ENCODE results near the gene PCDHGA6. TPM values are rescaled to one million over a fixed set of nuclear protein-coding genes. Genes with fewer than 3 reads are reported as not detected.

The PCDHGA6 gene
- total and polyA plus RNA-seq, 2 donors (not counting 1 experiment from before 2014, with no cell fraction given), result 0.78 to 2.5 TPM

DNA sequence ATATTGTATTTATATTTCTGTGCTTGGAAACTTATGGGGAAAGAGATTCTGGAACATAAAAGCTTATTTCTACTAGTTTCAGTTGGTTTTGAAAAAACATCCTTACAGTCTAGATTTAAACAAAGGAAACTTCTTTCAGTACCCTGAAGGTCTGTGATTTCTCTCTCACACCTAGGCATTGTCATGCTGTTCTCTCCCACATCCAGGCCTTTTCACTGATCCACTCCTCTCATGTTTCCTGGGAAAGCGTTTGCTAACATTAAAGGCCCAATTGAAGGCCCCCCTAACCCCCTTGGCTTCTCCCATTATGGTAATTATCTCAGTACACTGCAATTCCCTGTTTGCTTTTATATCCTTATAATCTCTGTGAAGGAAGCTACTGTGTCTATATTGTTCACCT is 30.9 kb upstream of the PCDHGA6 start:
- Mint-ChIP-seq H3K4me3 (no peak overlapping the region), H3K9me3 (ENCODE audit: insufficient read depth) (peaks cover 12% of the 10 kb centered on the region), H3K4me1 (no peaks in the 10 kb centered on the region), H3K27ac (no peak overlapping the region), H3K27me3 (peaks cover 56% of the 10 kb centered on the region)
- WGBS (ENCODE audit: insufficient coverage), result no CpG with 5 or more reads among the region's 1 CpG
- Histone ChIP-seq H3K4me1 (ENCODE audit: control insufficient read depth in 2 of 2, insufficient read depth in 2 of 2, low read length in 2 of 2) (peaks cover 0 to 5% of the 10 kb centered on the region in 2 donors), H3K9me3 (ENCODE audit: control extremely low read depth in 1 of 3, control insufficient read depth in 2 of 3, insufficient read depth in 1 of 3, low read length in 2 of 3) (peaks cover 0 to 59% (median 46%) of the 10 kb centered on the region in 3 donors), H3K36me3 (replicated peaks in 1 of 2; ENCODE audit: control extremely low read depth in 1 of 2, control insufficient read depth in 1 of 2, extremely low read depth in 1 of 2, insufficient read depth in 2 of 2, low read length in 1 of 2) (no peaks in the 10 kb centered on the region), H3K9ac (ENCODE audit: low read length) (no peak overlapping the region), H3K27ac (ENCODE audit: low read length in 2 of 2) (no peak overlapping the region), H2AFZ (ENCODE audit: insufficient read depth, low read depth, low read length, poor library complexity, severe bottlenecking) (no peak overlapping the region), H4K20me1 (ENCODE audit: control insufficient read depth, insufficient read depth, low read length, poor library complexity, severe bottlenecking) (no peaks in the 10 kb centered on the region), H3K79me2 (ENCODE audit: control insufficient read depth, insufficient read depth, low read length) (no peaks in the 10 kb centered on the region), H3K4me3 (ENCODE audit: control extremely low read depth in 1 of 5, extremely low read depth in 1 of 5, insufficient read depth in 1 of 5, low read depth in 2 of 5, low read length in 4 of 5) (no peak overlapping the region), H3K4me2 (replicated peaks; ENCODE audit: low read depth, low read length, poor library complexity, severe bottlenecking) (no peak overlapping the region), H3K27me3 (replicated peaks in 1 of 4; ENCODE audit: control extremely low read depth in 1 of 4, control insufficient read depth in 3 of 4, insufficient read depth in 4 of 4, low read length in 3 of 4) (peaks cover 0 to 59% (median 32%) of the 10 kb centered on the region in 4 experiments)
- no peak for DNase-seq
- ChIA-PET POLR2A (no interaction called here), CTCF (no interaction called here)
- TF ChIP-seq, protein P1, sequence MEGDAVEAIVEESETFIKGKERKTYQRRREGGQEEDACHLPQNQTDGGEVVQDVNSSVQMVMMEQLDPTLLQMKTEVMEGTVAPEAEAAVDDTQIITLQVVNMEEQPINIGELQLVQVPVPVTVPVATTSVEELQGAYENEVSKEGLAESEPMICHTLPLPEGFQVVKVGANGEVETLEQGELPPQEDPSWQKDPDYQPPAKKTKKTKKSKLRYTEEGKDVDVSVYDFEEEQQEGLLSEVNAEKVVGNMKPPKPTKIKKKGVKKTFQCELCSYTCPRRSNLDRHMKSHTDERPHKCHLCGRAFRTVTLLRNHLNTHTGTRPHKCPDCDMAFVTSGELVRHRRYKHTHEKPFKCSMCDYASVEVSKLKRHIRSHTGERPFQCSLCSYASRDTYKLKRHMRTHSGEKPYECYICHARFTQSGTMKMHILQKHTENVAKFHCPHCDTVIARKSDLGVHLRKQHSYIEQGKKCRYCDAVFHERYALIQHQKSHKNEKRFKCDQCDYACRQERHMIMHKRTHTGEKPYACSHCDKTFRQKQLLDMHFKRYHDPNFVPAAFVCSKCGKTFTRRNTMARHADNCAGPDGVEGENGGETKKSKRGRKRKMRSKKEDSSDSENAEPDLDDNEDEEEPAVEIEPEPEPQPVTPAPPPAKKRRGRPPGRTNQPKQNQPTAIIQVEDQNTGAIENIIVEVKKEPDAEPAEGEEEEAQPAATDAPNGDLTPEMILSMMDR (IDR thresholded peaks at IDR 0.05), result no peak
- no peak for TF ChIP-seq EZH2 (IDR thresholded peaks at IDR 0.05; ENCODE audit: borderline replicate concordance, insufficient read depth, low read depth, low read length, poor library complexity, severe bottlenecking)
- ATAC-seq (ENCODE audit: low read depth), result no peak
- intact Hi-C loops (cut with micrococcal nuclease), result no loop called here

DNA sequence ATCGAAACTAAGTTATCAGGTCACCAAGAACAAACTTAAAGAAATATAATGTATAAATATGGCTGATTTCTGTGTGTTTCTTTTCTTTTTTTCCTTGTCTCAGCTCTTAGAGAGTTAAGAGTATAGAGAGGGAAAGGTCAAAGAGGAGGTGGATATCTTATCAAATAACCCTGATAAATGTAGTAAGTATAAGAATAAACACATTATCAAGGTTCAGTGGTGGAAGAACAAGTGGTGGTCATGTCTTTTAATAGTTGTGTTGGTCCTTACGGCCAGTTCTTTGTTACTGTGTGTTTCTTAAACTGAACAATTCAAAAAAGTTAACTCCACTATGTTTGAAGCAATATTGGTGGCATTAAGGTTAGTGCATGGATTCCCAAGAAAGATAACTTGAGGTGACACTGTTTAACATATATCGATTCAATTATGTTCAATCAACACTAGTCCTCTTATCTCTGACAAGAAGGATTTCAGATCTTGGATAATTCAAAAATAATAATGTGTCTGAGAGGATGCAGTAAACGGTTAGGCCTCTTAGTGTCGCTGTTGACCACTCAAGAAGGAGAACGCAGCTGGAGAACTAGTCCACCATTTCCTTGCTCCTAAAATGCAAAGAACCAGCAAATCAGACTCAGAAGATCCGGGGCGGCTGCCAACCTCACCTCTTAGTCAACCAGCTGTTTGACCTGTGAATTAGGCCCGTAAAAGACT is 30.3 kb upstream of the PCDHGA6 start, which contains the start of gene PCDHGA3:
Gene PCDHGA3 (plus strand): TSS at position 588 of the 711 bp plus-strand sequence. CDS start 205 bp downstream, outside the sequence.
- H3K4me1 ChIP-seq (ENCODE audit: control insufficient read depth in 2 of 2, insufficient read depth in 2 of 2, low read length in 2 of 2), result peaks cover 0 to 5% of the 10 kb centered on the region in 2 donors
- peaks cover 8% of the 10 kb centered on the region for H3K9me3 Mint-ChIP-seq (ENCODE audit: insufficient read depth)
- no peaks in the 10 kb centered on the region for H3K4me1 Mint-ChIP-seq
- DNase-seq (no peak), ATAC-seq (ENCODE audit: low read depth) (no peak)
- no peak within 1 kb of the TSS for H2AFZ ChIP-seq (ENCODE audit: insufficient read depth, low read depth, low read length, poor library complexity, severe bottlenecking)
- H4K20me1 ChIP-seq (ENCODE audit: control insufficient read depth, insufficient read depth, low read length, poor library complexity, severe bottlenecking), result no peaks in the 10 kb centered on the region
- H3K9ac ChIP-seq (ENCODE audit: low read length), result no peak within 1 kb of the TSS
- TF ChIP-seq EZH2 (IDR thresholded peaks at IDR 0.05; ENCODE audit: borderline replicate concordance, insufficient read depth, low read depth, low read length, poor library complexity, severe bottlenecking), result no peak
- TF ChIP-seq, protein P1 (IDR thresholded peaks at IDR 0.05), result peak; percentile 16
- H3K79me2 ChIP-seq (ENCODE audit: control insufficient read depth, insufficient read depth, low read length), result no peaks in the 10 kb centered on the region
- peaks cover 0 to 57% (median 29%) of the 10 kb centered on the region in 4 experiments for H3K27me3 ChIP-seq (replicated peaks in 1 of 4; ENCODE audit: control extremely low read depth in 1 of 4, control insufficient read depth in 3 of 4, insufficient read depth in 4 of 4, low read length in 3 of 4)
- no peak within 1 kb of the TSS for H3K4me3 ChIP-seq (ENCODE audit: control extremely low read depth in 1 of 5, extremely low read depth in 1 of 5, insufficient read depth in 1 of 5, low read depth in 2 of 5, low read length in 4 of 5)
- 45% methylated on average over 1 of the region's 9 CpGs for WGBS (ENCODE audit: insufficient coverage)
- H3K36me3 ChIP-seq (replicated peaks in 1 of 2; ENCODE audit: control extremely low read depth in 1 of 2, control insufficient read depth in 1 of 2, extremely low read depth in 1 of 2, insufficient read depth in 2 of 2, low read length in 1 of 2), result no peaks in the 10 kb centered on the region
- H3K27ac ChIP-seq (ENCODE audit: low read length in 2 of 2), result no peak within 1 kb of the TSS
- peaks cover 0 to 59% (median 44%) of the 10 kb centered on the region in 3 donors for H3K9me3 ChIP-seq (ENCODE audit: control extremely low read depth in 1 of 3, control insufficient read depth in 2 of 3, insufficient read depth in 1 of 3, low read length in 2 of 3)
- CTCF ChIA-PET, result interaction anchor here (1.6 to 1.7 kb wide), 2 partner anchors 14 to 23 kb away, joined by 5 read pairs; partner anchors contain the start of genes PCDHGA1 and TAF7
- no peak within 1 kb of the TSS for H3K27ac Mint-ChIP-seq
- POLR2A ChIA-PET, result no interaction called here
- peak within 1 kb of the TSS; percentile 41 for H3K4me3 Mint-ChIP-seq
- peak within 1 kb of the TSS; percentile 5 for H3K4me2 ChIP-seq (replicated peaks; ENCODE audit: low read depth, low read length, poor library complexity, severe bottlenecking)
- H3K27me3 Mint-ChIP-seq, result peaks cover 54% of the 10 kb centered on the region
- intact Hi-C loops (cut with micrococcal nuclease), result no loop called here

All from B cell (primary cell).